Tibial nerve (tissue), 4 donors: ENCODE data around the gene NCBP2L.

Experiments used
- CTCF ChIP-seq, 5 experiments: fragments of 200-600 bp in 3 of 5; fragments of 450-650 bp in 2 of 5; sonication (generic) in 3 of 5; IDR thresholded peaks; one replicate each; pipeline ENCODE4 v1.5.1; 2016 to 2019; ENCODE audit warnings: antibody characterized with exemption in 5 of 5, mild to moderate bottlenecking in 3 of 5, moderate library complexity in 2 of 5
- EP300 ChIP-seq, 2 donors: sonication (generic); formaldehyde crosslinking; IDR thresholded peaks; one replicate each; pipeline ENCODE4 v1.6.1; 2017; ENCODE audit warnings: antibody characterized with exemption in 2 of 2, mild to moderate bottlenecking in 1 of 2
- POLR2A ChIP-seq, 2 donors: fragments of 450-650 bp; IDR thresholded peaks; one replicate each; pipeline ENCODE4 v1.6.1; 2017; ENCODE audit warnings: antibody characterized with exemption in 2 of 2, mild to moderate bottlenecking in 2 of 2, moderate library complexity in 2 of 2

- TF ChIP-seq CTCF (IDR thresholded peaks at IDR 0.05): no peak
- TF ChIP-seq POLR2A (IDR thresholded peaks at IDR 0.05): no peak
- TF ChIP-seq EP300 (IDR thresholded peaks at IDR 0.05): no peak
These were observed 39.3 kb upstream of the NCBP2L start for GRCh38 chrX:107738272-107738671.
